PC-9 (cell line): Measurements from ENCODE around the gene TP53BP2.

Experiments used
- EZH2 ChIP-seq: fragments of 200-600 bp; sonication (generic); IDR thresholded peaks from 2 replicates; pipeline ENCODE4 v1.8.0; 2017; ENCODE audit warnings: antibody characterized with exemption, low read depth
- TF ChIP-seq, protein P1 (sequence below): fragments of 200-600 bp; sonication (generic); conservative IDR thresholded peaks from 2 replicates; pipeline ENCODE4 v1.6.1; 2017; ENCODE audit warnings: mixed run types, antibody characterized with exemption, mild to moderate bottlenecking, moderate library complexity

GRCh38 chr1:223815020-223815853 lies 30.5 kb downstream of the TP53BP2 start:
- TF ChIP-seq, protein P1, sequence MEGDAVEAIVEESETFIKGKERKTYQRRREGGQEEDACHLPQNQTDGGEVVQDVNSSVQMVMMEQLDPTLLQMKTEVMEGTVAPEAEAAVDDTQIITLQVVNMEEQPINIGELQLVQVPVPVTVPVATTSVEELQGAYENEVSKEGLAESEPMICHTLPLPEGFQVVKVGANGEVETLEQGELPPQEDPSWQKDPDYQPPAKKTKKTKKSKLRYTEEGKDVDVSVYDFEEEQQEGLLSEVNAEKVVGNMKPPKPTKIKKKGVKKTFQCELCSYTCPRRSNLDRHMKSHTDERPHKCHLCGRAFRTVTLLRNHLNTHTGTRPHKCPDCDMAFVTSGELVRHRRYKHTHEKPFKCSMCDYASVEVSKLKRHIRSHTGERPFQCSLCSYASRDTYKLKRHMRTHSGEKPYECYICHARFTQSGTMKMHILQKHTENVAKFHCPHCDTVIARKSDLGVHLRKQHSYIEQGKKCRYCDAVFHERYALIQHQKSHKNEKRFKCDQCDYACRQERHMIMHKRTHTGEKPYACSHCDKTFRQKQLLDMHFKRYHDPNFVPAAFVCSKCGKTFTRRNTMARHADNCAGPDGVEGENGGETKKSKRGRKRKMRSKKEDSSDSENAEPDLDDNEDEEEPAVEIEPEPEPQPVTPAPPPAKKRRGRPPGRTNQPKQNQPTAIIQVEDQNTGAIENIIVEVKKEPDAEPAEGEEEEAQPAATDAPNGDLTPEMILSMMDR: no peak
- TF ChIP-seq EZH2: no peak
